A549 (cell line): ENCODE data around the gene APAF1. TPM values are rescaled to one million over a fixed set of nuclear protein-coding genes. Genes with fewer than 3 reads are reported as not detected.

Experiments
- ATAC-seq, 2 experiments: fragments of 200-7000 bp in 1 of 2; fragments of >200 bp in 1 of 2; cut with Nextera tagmentation in 1 of 2; cut with Tn5 transposase in 1 of 2; 3 replicates each; pipeline versions ENCODE4 v1.8.0 to v1.9.1; 2018 to 2020; ENCODE audit warnings: mild to moderate bottlenecking in 1 of 2, moderate library complexity in 1 of 2
- CTCF ChIA-PET: fragments of 300-600 bp; sonication (Branson Sonifier 250); formaldehyde crosslinking; extraction: SDS; loops from one replicate; lab custom pipeline; 2021; ENCODE audit warnings: antibody characterized with exemption, inconsistent platforms; lab: Yijun Ruan, JAX
- POLR2A ChIA-PET: fragments of 350-600 bp; formaldehyde crosslinking; extraction: SDS; loops from one replicate; lab custom pipeline; 2021; ENCODE audit warnings: antibody characterized with exemption, inconsistent platforms; lab: Yijun Ruan, JAX
- DNase-seq, 2 experiments: peaks; one replicate each; pipeline versions ENCODE4 v3.0.0 to v3.0.0-alpha.2; 2011 to 2016; ENCODE audit warnings: low read depth in 1 of 2, low spot score in 1 of 2
- FAIRE-seq: peaks from 2 replicates; lab custom pipeline; 2011; peaks lifted over from hg19 to GRCh38; lab: Jason Lieb, UNC
- H3K27ac ChIP-seq, 2 experiments: fragments of >200 bp; sonication (Bioruptor Twin); formaldehyde crosslinking; 3 replicates each; pipeline ENCODE4 v1.5.1; 2016 to 2017
- H3K4me1 ChIP-seq: fragments of >200 bp; sonication (Bioruptor Twin); formaldehyde crosslinking; 3 replicates; pipeline ENCODE4 v1.6.1; 2016
- H3K4me2 ChIP-seq: fragments of >200 bp; sonication (Bioruptor Twin); formaldehyde crosslinking; 3 replicates; pipeline ENCODE4 v1.6.1; 2016
- H3K4me3 ChIP-seq: fragments of >200 bp; sonication (Bioruptor Twin); formaldehyde crosslinking; 3 replicates; pipeline ENCODE4 v1.5.1; 2016
- H3K9me3 ChIP-seq: fragments of >200 bp; sonication (Bioruptor Twin); formaldehyde crosslinking; 3 replicates; pipeline ENCODE4 v1.6.1; 2016
- BCL3 ChIP-seq: fragments of >200 bp; sonication (Bioruptor Twin); formaldehyde crosslinking; IDR thresholded peaks from 3 replicates; pipeline ENCODE4 v1.6.1; 2016
- FOSB ChIP-seq: fragments of 250-450 bp; sonication (Bioruptor Pico); IDR thresholded peaks from 2 replicates; pipeline ENCODE4 v1.5.0; 2020; ENCODE audit warnings: mild to moderate bottlenecking, moderate library complexity
- FOSL2 ChIP-seq, 2 experiments: fragments of 450-650 bp in 1 of 2; fragments of >200 bp in 1 of 2; sonication (Bioruptor Twin) in 1 of 2; formaldehyde crosslinking; IDR thresholded peaks; 2 replicates each; pipeline versions ENCODE4 v1.5.0 to v1.6.1; 2016 to 2020; ENCODE audit warnings: mild to moderate bottlenecking in 1 of 2, moderate library complexity in 1 of 2
- GATA3 ChIP-seq: IDR thresholded peaks from 2 replicates; pipeline ENCODE4 v1.6.1; 2012; ENCODE audit warnings: borderline replicate concordance
- JUN ChIP-seq, 2 experiments: fragments of >200 bp; sonication (Bioruptor Twin); formaldehyde crosslinking; IDR thresholded peaks; 2 replicates in 1 of 2; 3 replicates in 1 of 2; pipeline ENCODE4 v1.6.1; 2016 to 2017
- NPAS2 ChIP-seq: fragments of 250-450 bp; sonication (Bioruptor Pico); IDR thresholded peaks from 2 replicates; pipeline ENCODE4 v1.8.0; 2022; ENCODE audit warnings: mild to moderate bottlenecking, moderate library complexity, borderline replicate concordance
- PHF8 ChIP-seq: fragments of 200-600 bp; sonication (generic); IDR thresholded peaks from 2 replicates; pipeline ENCODE4 v1.6.1; 2016; ENCODE audit warnings: low read depth, mild to moderate bottlenecking, antibody characterized with exemption, moderate library complexity, borderline replicate concordance
- RARB ChIP-seq: fragments of 250-450 bp; sonication (Bioruptor Pico); IDR thresholded peaks from 2 replicates; pipeline ENCODE4 v1.8.0; 2021; ENCODE audit warnings: mild to moderate bottlenecking, moderate library complexity
- RFX5 ChIP-seq: fragments of 450-650 bp; IDR thresholded peaks from 2 replicates; pipeline ENCODE4 v1.7.1; 2014; ENCODE audit warnings: antibody characterized with exemption, mild to moderate bottlenecking, moderate library complexity
- RNF2 ChIP-seq: fragments of 200-600 bp; sonication (generic); IDR thresholded peaks from 2 replicates; pipeline ENCODE4 v1.6.1; 2016; ENCODE audit warnings: low read depth, mild to moderate bottlenecking, antibody characterized with exemption, moderate library complexity, borderline replicate concordance
- TP53 ChIP-seq: fragments of 250-450 bp; sonication (Bioruptor Pico); IDR thresholded peaks from 2 replicates; pipeline ENCODE4 v1.5.0; 2021; ENCODE audit warnings: mild to moderate bottlenecking, moderate library complexity
- ZC3H11A ChIP-seq: fragments of 450-650 bp; IDR thresholded peaks from 2 replicates; pipeline ENCODE4 v1.6.1; 2014; ENCODE audit warnings: antibody characterized with exemption, mild to moderate bottlenecking
- ZFP36 ChIP-seq: fragments of 450-650 bp; IDR thresholded peaks from 2 replicates; pipeline ENCODE4 v1.6.1; 2014; ENCODE audit warnings: borderline replicate concordance; ENCODE audit not compliant: partially characterized antibody
- ZSCAN20 ChIP-seq: fragments of 250-450 bp; sonication (Bioruptor Pico); IDR thresholded peaks from 2 replicates; pipeline ENCODE4 v1.8.0; 2022; ENCODE audit warnings: mild to moderate bottlenecking, moderate library complexity
- WGBS: methylation state at CpG from one replicate; pipeline ENCODE4 v1.1.6; 2017; ENCODE audit errors: missing lambda C conversion rate; 5-methylcytosine and 5-hydroxymethylcytosine counted together
- polyA plus RNA-seq, 4 experiments: library from polyadenylated mRNA; depleted of rRNA in 3 of 4; stranded (reverse); fragments of >200 nt; fragmentation: RNase III in 1 of 4; extraction: RNeasy Plus Mini Kit Qiagen cat#74134 plus additional on column Dnase treatment in 1 of 4; gene quantifications; 2 replicates in 3 of 4; 3 replicates in 1 of 4; pipeline ENCODE4 v1.2.3, GENCODE V29; 2011 to 2017
- TF ChIP-seq, protein P1 (sequence below): fragments of 200-600 bp; sonication (generic); IDR thresholded peaks from 2 replicates; pipeline ENCODE4 v1.6.1; 2016; ENCODE audit warnings: antibody characterized with exemption, mild to moderate bottlenecking, moderate library complexity
- TF ChIP-seq, protein P2 (sequence below): fragments of 250-450 bp; sonication (Bioruptor Pico); IDR thresholded peaks from 2 replicates; pipeline ENCODE4 v1.5.0; 2020; ENCODE audit warnings: low read depth, mild to moderate bottlenecking, moderate library complexity

The APAF1 gene
- polyA plus RNA-seq, 2 of the 4 experiments (the other 2 are of a cell fraction), result 13.2 to 15.7 TPM

DNA sequence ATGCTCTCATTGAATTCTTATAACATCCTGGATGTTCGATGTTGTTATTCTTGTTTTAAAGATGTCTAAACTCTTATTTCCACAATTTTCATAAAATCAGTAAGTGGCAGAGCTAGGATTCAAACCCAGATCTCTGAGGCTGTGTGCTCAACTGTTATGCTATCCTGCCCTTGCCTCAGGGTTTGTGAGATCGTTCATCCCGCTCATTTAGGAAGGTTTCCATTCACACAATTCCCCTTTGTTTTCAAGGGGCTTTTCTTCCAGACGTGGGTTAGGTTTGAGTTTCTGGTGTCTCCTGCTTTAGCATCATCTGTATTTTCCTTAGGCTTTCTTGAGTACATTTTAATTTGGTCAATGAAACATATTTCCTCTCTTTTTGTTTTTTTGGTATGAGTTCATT, 69.3 kb downstream of the APAF1 start:
- no peak for TF ChIP-seq GATA3
- TF ChIP-seq, protein P1, sequence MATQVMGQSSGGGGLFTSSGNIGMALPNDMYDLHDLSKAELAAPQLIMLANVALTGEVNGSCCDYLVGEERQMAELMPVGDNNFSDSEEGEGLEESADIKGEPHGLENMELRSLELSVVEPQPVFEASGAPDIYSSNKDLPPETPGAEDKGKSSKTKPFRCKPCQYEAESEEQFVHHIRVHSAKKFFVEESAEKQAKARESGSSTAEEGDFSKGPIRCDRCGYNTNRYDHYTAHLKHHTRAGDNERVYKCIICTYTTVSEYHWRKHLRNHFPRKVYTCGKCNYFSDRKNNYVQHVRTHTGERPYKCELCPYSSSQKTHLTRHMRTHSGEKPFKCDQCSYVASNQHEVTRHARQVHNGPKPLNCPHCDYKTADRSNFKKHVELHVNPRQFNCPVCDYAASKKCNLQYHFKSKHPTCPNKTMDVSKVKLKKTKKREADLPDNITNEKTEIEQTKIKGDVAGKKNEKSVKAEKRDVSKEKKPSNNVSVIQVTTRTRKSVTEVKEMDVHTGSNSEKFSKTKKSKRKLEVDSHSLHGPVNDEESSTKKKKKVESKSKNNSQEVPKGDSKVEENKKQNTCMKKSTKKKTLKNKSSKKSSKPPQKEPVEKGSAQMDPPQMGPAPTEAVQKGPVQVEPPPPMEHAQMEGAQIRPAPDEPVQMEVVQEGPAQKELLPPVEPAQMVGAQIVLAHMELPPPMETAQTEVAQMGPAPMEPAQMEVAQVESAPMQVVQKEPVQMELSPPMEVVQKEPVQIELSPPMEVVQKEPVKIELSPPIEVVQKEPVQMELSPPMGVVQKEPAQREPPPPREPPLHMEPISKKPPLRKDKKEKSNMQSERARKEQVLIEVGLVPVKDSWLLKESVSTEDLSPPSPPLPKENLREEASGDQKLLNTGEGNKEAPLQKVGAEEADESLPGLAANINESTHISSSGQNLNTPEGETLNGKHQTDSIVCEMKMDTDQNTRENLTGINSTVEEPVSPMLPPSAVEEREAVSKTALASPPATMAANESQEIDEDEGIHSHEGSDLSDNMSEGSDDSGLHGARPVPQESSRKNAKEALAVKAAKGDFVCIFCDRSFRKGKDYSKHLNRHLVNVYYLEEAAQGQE, result no peak
- no peak for TF ChIP-seq BCL3
- TF ChIP-seq ZFP36, result no peak
- no peak for TF ChIP-seq RARB (CRISPR knock-in tag)
- no peak for TF ChIP-seq FOSB
- TF ChIP-seq, protein P2, sequence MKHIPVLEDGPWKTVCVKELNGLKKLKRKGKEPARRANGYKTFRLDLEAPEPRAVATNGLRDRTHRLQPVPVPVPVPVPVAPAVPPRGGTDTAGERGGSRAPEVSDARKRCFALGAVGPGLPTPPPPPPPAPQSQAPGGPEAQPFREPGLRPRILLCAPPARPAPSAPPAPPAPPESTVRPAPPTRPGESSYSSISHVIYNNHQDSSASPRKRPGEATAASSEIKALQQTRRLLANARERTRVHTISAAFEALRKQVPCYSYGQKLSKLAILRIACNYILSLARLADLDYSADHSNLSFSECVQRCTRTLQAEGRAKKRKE (CRISPR knock-in tag), result no peak
- no peak for TF ChIP-seq FOSL2 (IDR thresholded peaks at IDR 0.05)
- TF ChIP-seq FOSL2 (CRISPR knock-in tag; IDR thresholded peaks at IDR 0.05), result no peak
- TF ChIP-seq RNF2, result no peak
- TF ChIP-seq ZSCAN20 (CRISPR knock-in tag), result no peak
- TF ChIP-seq, all 56 proteins: peak for 0
- ATAC-seq, result no peak
- Histone ChIP-seq H3K4me3 (no peak overlapping the region), H3K9me3 (no peaks in the 10 kb centered on the region), H3K4me2 (no peak overlapping the region), H3K27ac (no peak overlapping the region), H3K4me1 (no peaks in the 10 kb centered on the region)
- CTCF ChIA-PET, result no interaction called here
- DNase-seq, result no peak
- POLR2A ChIA-PET, result no interaction called here
- FAIRE-seq, result no peak
- WGBS, result 84% methylated on average over 4 of the region's 4 CpGs

DNA sequence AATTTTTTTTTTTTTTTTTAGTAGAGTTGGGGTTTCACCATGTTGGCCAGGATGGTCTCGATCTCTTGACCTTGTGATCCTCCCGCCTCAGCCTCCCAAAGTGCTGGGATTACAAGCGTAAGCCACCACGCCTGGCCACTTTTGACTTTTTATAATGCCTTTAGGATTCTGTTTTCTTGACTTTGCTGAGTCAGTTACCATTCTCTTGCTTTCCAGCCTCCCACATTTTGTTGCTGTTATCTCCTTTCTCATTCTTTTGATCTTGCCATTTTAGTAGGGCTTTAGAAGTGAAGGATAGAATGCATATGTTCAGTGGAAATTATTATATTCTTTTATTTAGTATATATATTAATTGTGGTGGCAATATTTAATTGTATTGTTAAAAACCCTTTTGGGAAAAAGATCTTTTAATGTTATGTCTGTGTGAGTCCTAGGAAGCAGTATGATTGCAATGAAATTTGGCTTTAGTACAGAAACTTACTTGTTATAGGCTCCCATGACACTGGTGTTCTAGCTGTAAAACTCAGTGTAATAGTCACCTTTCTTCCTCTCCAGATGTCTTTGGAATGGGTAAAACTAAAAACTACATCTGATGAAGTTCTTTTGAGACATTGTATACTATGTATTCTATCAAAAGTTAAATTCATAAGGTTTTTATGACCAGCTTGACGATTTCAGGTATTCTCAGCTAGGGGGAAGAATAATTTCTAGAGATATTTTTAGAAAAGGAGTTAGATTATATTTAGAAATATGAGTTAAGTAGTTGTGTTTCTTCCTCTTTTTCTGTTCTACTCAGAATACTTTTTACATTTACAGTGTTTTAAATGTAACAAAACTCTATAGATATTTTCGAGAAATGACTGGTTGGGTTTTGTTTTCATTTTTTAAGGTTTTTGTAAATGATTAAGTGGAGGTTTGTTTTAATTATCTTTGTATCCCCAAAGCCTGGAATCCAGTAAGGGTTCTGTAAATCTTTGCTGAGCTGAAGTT, 74.7 kb downstream of the APAF1 start:
- DNase-seq (no peak), FAIRE-seq (no peak), ATAC-seq (no peak)
- ChIA-PET CTCF (interaction anchor here (0.6 to 0.8 kb wide), 2 partner anchors 21 to 22 kb away, joined by 3 to 4 read pairs; no protein-coding TSS in a partner anchor), POLR2A (no interaction called here)
- H3K4me3 ChIP-seq, result no peak overlapping the region
- WGBS, result 90% methylated on average over 6 of the region's 6 CpGs
- no peaks in the 10 kb centered on the region for H3K4me1 ChIP-seq
- H3K27ac ChIP-seq, result no peak overlapping the region
- H3K9me3 ChIP-seq, result no peaks in the 10 kb centered on the region
- TF ChIP-seq JUN (IDR thresholded peaks at IDR 0.05) (no peak), TP53 (no peak), RFX5 (no peak), FOSL2 (IDR thresholded peaks at IDR 0.05) (no peak), FOSL2 (CRISPR knock-in tag; IDR thresholded peaks at IDR 0.05) (no peak), FOSB (no peak), PHF8 (no peak), RARB (CRISPR knock-in tag) (no peak), GATA3 (no peak), ZC3H11A (no peak), NPAS2 (CRISPR knock-in tag) (no peak)
- TF ChIP-seq, protein P2 (CRISPR knock-in tag), result no peak
- H3K4me2 ChIP-seq, result no peak overlapping the region
